NCI-H524 treated with DMSO at 0.1 percent for 48 hours (cell line): ENCODE results near the gene AOPEP.

Experiments
- DNase-seq: peaks from one replicate; lab custom pipeline; 2025; lab: John Stamatoyannopoulos, UW

Gene AOPEP

DNA sequence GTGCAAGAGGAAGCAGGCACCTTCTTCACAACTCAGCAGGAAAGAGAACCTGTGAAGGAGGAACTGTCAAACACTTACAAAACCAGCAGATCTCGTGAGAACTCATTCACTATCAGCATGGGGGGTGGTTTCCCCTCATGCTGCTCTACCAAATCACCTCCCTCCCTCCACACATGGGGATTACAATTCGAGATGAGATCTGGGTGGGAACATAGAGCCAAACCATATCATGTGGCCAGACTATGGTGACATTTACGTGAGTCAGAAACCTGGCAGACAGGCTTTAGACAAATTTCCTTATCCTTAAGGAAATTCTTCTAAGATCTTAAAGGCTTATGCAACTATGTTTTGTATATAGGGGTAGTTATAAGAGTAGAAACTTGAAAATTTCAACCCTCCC lies 8.7 kb upstream of the AOPEP start:
- DNase-seq = no peak

GRCh38 chr9:94718936-94719335 lies 7.6 kb upstream of the AOPEP start:
- DNase-seq = no peak

- no peak for DNase-seq
These were observed 6.6 kb upstream of the AOPEP start for GRCh38 chr9:94719878-94720277.

DNA sequence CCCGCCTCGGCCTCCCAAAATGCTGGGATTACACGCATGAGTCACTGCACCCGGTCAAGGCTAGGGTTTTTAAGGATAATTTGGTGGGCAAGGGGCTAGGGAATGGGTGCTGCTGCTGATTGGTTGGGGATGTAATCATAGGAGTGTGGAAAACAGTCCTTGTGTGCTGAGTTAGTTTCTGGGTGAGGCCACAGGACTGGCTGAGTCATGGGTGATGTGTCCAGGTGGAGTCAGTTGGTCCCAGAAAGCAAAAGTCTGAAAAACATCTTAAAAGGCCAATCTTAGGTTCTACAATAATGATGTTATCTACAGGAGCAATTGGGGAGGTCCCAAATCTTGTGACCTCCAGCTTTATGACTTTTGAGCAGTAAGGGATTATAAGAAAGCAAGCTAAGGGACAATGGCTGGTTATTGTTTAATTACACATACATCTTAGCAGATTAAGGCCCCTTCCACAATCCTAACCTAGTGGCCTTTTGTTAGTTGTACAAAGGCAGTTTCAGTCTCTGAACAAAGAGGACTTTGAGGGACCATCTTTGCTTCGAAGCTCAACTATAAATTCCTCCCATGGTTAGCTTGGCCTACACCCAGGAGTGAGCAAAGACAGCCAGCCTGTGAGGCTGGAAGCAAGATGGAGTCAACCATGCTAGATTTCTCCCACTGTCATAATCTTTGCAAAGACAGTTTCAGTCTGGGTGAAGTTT lies 5.5 kb upstream of the AOPEP start:
- no peak for DNase-seq

DNA sequence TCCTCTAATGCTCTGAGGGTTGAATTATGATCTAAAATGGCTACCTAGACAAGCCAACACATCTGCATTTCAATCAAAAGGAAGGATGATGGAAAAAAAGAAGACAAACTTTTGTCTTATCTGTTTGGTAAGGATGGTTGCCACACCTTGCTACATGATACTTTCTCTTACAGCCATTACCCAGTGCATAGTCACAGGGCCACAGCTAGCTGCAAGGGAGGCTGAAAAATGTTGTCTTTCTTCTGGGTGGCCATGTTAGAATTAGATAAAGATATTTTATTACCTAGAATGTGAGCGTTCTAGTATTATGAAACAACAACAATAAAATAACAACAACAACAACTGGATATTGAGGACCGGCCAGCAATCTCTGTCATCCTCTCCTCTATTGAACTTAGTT lies 4.7 kb upstream of the AOPEP start:
- DNase-seq = no peak

DNA sequence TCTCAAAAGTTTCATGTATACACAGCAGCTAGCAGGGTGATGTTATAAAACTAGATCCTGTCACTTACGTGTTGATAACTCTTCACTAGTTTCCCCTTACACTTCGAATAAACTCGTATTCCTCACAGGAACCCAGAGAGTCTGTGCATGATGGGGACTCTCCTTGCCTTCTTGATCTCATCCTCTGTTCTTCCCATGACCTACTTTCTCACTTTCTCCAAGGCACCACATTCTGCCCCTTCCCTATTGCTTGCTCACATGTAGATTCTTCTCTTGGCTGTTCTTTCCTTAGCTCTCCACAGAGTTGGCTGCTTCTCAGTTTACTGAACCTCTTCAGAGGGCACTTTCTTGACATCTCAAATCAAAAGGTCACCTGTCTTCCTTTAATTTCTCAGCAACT lies 1.2 kb upstream of the AOPEP start:
- no peak for DNase-seq

- DNase-seq = no peak
These were observed 2.2 kb downstream of the AOPEP start for GRCh38 chr9:94728719-94729118.

- no peak for DNase-seq
These were observed 2.7 kb downstream of the AOPEP start for GRCh38 chr9:94729199-94729598.

DNA sequence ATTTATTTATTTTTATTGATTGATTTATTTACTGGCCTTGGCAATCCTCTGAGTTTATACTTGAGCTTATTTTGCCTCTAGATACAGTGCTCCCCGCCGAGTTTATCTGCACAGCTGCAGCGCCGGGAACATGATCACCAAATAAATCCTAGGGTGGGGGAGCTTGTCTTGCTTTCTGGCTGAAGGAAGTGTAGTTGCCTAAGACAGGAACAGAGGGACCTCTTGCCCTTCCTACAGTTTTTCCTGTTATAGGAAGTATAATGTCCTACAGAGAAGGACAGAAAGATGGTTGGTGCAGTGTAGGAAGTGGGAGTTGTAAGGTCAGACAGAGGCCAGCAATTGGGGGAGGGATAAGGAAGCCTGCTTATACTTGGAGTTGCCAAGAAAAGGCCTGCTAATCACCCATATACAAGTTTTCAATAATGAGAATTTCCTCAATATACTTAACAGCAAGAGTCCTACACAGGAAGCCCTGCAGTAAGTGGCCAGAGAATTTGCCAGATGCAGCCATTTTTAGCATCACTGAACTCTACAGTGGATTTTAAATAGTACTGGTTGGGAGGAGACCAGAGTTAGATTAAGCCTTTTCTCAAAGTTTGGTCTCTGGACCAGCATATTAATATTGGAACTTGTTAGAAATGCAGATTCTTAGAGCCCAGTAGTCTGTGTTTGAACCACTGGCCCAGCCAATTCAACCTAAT lies 7.7 kb downstream of the AOPEP start:
- no peak for DNase-seq

GRCh38 chr9:94736759-94737158 lies 10.3 kb downstream of the AOPEP start:
- DNase-seq = no peak

GRCh38 chr9:94740145-94740840 lies 13.8 kb downstream of the AOPEP start:
- no peak for DNase-seq

DNA sequence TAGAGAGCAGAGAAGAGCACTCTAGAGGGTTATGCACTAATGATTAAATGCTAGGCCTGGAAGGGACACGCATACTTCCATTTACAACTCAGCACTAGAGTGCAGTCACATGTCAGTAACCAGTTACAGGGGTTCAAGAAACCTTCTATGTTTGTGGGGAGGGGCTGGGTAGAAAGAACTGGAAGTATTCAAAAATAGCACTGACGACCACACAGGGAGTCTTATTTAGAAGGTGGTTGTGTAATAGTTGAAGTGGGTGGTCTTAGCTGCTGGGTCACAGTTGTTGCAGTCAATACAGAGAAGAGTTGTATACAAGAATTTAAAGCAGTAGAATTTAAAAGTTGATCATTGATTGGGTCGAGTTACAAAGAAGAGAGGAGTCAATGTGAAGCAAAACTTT lies 15.4 kb downstream of the AOPEP start:
- DNase-seq = no peak

DNA sequence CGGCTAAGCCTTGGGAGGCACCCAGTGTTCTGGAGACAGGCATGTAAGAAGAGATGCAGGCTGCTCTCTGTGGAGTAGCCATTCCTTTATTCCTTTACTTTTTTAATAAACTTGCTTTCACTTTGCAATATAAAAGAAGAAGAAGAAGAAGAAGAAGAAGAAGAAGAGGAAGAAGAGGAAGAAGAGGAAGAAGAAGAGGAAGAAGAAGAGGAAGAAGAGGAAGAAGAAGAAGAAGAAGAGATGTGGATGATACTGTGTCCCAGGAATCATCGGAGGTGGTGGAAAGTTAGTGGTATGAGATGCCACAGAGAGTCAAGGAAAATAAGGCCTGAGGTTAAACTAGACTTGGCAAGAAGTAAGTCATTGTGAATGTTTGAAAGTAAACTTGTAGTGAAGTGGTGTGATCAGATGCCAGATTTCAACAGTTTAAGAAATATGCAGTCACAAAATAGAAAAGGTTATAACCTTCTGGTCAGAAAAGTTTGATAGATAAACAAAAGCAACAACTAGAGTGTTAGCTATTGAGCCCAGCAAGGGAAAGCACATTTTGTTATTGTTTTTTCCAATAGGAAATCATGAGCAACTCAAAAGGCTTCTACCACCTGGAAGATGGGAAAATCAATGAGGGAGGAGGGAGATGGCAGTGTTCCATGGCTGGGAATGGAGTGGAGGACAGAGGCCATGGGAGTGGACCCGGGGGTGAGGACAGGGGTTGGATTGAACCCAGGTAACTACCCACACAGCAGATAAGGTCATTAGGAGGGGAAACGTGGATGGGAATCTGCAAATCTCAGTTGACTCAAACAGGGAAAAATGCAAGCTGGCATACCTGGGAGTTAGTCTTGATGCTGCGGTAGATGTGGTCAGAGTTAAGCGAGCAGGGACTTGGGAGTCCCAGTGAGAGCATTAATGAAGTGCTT lies 16.8 kb downstream of the AOPEP start:
- DNase-seq = no peak

DNA sequence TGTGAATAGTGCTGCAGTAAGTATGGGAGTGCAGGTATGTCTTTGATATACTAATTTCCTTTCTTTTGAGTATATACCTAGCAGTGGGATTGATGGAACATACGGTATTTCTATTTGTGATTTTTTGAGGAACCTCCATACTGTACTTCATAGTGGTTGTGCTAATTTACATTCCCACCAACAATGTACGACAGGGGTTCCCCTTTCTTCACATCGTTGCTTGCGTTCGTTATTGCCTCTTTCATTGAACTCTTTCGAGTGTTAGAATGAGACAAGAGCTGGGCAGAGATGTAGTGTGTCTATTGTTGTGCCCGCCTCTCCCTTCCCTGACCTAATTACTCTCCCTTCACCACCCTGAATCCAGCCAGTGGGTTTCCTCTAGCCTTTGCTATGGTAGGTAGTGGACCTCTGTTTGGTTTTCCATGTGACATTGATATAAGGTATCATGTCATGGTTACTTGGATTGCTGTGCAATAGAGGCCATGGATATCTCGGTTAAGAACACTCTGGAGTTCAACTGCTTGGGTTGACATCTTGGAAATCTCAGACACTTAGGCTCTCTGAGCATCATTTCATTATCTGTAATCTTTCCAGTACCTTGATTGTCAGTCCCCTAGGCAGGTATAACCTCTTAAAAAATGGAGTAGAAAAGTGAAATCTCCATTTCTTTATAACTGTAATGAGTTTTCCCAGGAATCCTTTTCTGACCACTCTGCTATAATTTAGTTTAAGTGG lies 19.5 kb downstream of the AOPEP start:
- no peak for DNase-seq

GRCh38 chr9:94746541-94747370 lies 20.3 kb downstream of the AOPEP start:
- no peak for DNase-seq

GRCh38 chr9:94754976-94755475 lies 28.5 kb downstream of the AOPEP start:
- DNase-seq = no peak

GRCh38 chr9:94757158-94757557 lies 30.7 kb downstream of the AOPEP start:
- no peak for DNase-seq

DNA sequence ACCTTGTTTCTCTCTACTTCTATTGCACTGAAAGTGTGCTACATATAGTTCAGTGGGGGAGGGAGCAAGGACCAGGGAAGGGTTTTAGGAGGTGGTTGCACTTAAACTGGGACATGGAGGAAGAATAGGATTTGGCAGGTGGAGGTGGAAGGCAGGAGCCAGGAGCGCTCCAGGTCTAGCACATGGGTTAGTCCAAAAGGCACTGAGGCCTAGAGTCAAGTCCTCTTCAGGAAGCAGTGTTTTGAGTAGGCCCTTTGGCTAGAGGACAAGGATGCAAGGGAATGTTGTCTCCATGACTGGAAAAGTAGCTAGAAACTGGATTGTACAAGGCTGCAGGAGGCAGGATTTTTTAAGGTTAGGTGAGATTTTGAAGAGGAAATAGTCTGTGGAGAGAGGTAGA lies 31.5 kb downstream of the AOPEP start:
- no peak for DNase-seq

GRCh38 chr9:94758880-94759279 lies 32.4 kb downstream of the AOPEP start:
- no peak for DNase-seq

DNA sequence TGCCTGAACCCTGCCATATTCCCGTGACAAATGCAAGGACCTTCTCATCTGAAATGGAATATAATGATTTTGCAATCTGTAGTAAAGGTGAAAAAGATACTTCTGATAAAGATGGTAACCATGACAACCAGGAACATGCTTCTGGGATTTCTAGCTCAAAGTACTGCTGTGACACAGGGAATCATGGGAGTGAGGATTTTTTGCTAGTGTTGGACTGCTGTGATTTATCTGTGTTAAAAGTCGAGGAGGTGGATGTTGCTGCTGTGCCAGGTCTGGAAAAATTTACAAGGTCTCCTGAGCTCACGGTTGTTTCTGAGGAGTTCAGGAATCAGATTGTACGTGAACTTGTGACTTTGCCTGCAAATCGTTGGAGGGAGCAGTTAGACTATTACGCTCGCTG lies 33.5 kb downstream of the AOPEP start:
- no peak for DNase-seq
